GM12878 (cell line): ENCODE results near the gene TRIM71.

Experiments used
- ASH2L ChIP-seq: fragments of 300-600, 200-600 bp; sonication (generic); IDR thresholded peaks from 2 replicates; pipeline ENCODE4 v1.6.1; 2017; ENCODE audit warnings: low read depth, mild to moderate bottlenecking, borderline replicate concordance
- CHD2 ChIP-seq: IDR thresholded peaks from 2 replicates; pipeline ENCODE4 v1.6.1; 2011; ENCODE audit warnings: low read depth, low read length, improper control_type of control experiment, borderline replicate concordance
- CHD4 ChIP-seq: fragments of 200-600 bp; sonication (generic); IDR thresholded peaks from 2 replicates; pipeline ENCODE4 v1.6.1; 2016; ENCODE audit warnings: mild to moderate bottlenecking
- MYC ChIP-seq: IDR thresholded peaks from 2 replicates; pipeline ENCODE4 v1.6.1; 2011; ENCODE audit warnings: mild to moderate bottlenecking, low read length, moderate library complexity, inconsistent platforms; ENCODE audit not compliant: insufficient read depth, insufficient replicate concordance, insufficient read length, severe bottlenecking
- POLR2A ChIP-seq: IDR thresholded peaks from 2 replicates; pipeline ENCODE4 v1.6.1; 2011; ENCODE audit warnings: low read depth, mild to moderate bottlenecking, low read length
- SIN3A ChIP-seq: IDR thresholded peaks from 2 replicates; pipeline ENCODE4 v1.6.1; 2012; ENCODE audit warnings: low read depth, low read length, improper control_type of control experiment
- TBL1XR1 ChIP-seq: IDR thresholded peaks from 2 replicates; pipeline ENCODE4 v1.6.1; 2012; ENCODE audit warnings: low read depth, low read length, improper control_type of control experiment
- TCF12 ChIP-seq: IDR thresholded peaks from 2 replicates; pipeline ENCODE4 v1.6.1; 2011; ENCODE audit warnings: low read depth, mild to moderate bottlenecking, low read length
- ZNF384 ChIP-seq: IDR thresholded peaks from 2 replicates; pipeline ENCODE4 v1.6.1; 2012; ENCODE audit warnings: low read depth, mild to moderate bottlenecking, low read length, improper control_type of control experiment, borderline replicate concordance
- TF ChIP-seq, protein P1 (sequence below), 3 experiments: IDR thresholded peaks in 2 of 3; conservative IDR thresholded peaks in 1 of 3; 2 replicates each; pipeline ENCODE4 v1.5.1; 2011; ENCODE audit warnings: low read depth in 3 of 3, low read length in 3 of 3, mild to moderate bottlenecking in 3 of 3, control low read depth in 2 of 3, moderate library complexity in 2 of 3, inconsistent platforms in 1 of 3, mixed read lengths in 1 of 3; ENCODE audit not compliant: control insufficient read depth in 2 of 3, insufficient read depth in 1 of 3; ENCODE audit errors: extremely low read depth in 1 of 3
- TF ChIP-seq, protein P2 (sequence below): IDR thresholded peaks from 2 replicates; pipeline ENCODE4 v1.6.1; 2012; ENCODE audit warnings: mild to moderate bottlenecking, low read depth, low read length

DNA sequence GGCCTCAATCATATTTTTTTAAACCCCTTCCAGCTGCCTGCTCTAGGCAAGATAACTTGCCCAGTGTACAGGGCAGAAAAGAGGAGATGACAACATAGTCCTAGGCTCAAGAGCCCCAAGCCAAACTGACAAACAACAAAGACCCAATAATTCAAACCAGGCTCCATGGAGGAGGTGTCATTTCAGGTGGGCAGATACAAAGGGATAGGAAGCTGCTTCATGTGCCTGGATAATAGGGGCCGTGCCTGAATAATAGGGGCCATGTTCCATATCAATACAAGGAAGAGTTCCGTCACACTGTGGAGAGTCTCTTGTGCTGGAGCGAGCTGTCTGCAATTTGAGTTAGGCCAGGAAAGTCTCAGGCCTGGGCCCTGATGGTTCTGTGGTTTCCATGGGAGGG, 35.4 kb upstream of the TRIM71 start:
- TF ChIP-seq, protein P1, sequence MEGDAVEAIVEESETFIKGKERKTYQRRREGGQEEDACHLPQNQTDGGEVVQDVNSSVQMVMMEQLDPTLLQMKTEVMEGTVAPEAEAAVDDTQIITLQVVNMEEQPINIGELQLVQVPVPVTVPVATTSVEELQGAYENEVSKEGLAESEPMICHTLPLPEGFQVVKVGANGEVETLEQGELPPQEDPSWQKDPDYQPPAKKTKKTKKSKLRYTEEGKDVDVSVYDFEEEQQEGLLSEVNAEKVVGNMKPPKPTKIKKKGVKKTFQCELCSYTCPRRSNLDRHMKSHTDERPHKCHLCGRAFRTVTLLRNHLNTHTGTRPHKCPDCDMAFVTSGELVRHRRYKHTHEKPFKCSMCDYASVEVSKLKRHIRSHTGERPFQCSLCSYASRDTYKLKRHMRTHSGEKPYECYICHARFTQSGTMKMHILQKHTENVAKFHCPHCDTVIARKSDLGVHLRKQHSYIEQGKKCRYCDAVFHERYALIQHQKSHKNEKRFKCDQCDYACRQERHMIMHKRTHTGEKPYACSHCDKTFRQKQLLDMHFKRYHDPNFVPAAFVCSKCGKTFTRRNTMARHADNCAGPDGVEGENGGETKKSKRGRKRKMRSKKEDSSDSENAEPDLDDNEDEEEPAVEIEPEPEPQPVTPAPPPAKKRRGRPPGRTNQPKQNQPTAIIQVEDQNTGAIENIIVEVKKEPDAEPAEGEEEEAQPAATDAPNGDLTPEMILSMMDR (IDR thresholded peaks at IDR 0.05 in 2 of 3, conservative IDR thresholded peaks at IDR 0.05 in 1 of 3; ENCODE audit: control insufficient read depth in 2 of 3, extremely low read depth in 1 of 3, insufficient read depth in 1 of 3, low read depth in 3 of 3, low read length in 3 of 3) = no peak
- no peak for TF ChIP-seq ASH2L
- no peak for TF ChIP-seq POLR2A
- no peak for TF ChIP-seq TCF12
- no peak for TF ChIP-seq MYC
- TF ChIP-seq SIN3A = no peak
- no peak for TF ChIP-seq TBL1XR1
- no peak for TF ChIP-seq ZNF384
- TF ChIP-seq, protein P2, sequence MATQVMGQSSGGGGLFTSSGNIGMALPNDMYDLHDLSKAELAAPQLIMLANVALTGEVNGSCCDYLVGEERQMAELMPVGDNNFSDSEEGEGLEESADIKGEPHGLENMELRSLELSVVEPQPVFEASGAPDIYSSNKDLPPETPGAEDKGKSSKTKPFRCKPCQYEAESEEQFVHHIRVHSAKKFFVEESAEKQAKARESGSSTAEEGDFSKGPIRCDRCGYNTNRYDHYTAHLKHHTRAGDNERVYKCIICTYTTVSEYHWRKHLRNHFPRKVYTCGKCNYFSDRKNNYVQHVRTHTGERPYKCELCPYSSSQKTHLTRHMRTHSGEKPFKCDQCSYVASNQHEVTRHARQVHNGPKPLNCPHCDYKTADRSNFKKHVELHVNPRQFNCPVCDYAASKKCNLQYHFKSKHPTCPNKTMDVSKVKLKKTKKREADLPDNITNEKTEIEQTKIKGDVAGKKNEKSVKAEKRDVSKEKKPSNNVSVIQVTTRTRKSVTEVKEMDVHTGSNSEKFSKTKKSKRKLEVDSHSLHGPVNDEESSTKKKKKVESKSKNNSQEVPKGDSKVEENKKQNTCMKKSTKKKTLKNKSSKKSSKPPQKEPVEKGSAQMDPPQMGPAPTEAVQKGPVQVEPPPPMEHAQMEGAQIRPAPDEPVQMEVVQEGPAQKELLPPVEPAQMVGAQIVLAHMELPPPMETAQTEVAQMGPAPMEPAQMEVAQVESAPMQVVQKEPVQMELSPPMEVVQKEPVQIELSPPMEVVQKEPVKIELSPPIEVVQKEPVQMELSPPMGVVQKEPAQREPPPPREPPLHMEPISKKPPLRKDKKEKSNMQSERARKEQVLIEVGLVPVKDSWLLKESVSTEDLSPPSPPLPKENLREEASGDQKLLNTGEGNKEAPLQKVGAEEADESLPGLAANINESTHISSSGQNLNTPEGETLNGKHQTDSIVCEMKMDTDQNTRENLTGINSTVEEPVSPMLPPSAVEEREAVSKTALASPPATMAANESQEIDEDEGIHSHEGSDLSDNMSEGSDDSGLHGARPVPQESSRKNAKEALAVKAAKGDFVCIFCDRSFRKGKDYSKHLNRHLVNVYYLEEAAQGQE = no peak
- TF ChIP-seq CHD4 = no peak
- TF ChIP-seq CHD2 = no peak
